Stimulated activated CD4-positive, alpha-beta T cell treated with anti-CD3 and anti-CD28 coated beads, Interleukin-4, amount 100 ng/mL, for 24 hours (primary cell): ENCODE results near the gene FOXN4.

Experiments
- DNase-seq: peaks from one replicate; pipeline ENCODE4 v3.0.0-alpha.2; 2020

Gene FOXN4

GRCh38 chr12:109304485-109304884 lies 4.6 kb downstream of the FOXN4 start:
- DNase-seq, result no peak

DNA sequence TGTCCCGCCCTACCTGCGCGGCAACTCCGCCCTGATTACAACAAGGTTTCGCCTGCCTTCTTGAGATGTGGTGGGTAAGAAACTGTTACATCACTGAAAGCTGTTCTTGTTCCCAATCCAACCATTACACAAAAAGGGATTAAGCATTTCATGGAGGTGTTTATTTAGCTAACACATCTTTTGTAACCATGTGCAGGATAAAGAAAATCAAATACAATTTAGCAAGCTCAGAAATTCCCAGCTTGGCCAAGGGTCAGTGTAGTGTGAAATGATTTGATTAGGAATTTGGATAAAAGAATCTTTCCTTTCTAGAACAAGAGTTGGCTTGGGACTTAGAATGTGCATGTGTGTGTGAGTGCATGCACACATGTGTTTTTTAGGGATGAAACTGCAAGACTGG lies 6.3 kb downstream of the FOXN4 start:
- no peak for DNase-seq

- no peak for DNase-seq
Observed at GRCh38 chr12:109302358-109302757, 6.7 kb downstream of the FOXN4 start.

DNA sequence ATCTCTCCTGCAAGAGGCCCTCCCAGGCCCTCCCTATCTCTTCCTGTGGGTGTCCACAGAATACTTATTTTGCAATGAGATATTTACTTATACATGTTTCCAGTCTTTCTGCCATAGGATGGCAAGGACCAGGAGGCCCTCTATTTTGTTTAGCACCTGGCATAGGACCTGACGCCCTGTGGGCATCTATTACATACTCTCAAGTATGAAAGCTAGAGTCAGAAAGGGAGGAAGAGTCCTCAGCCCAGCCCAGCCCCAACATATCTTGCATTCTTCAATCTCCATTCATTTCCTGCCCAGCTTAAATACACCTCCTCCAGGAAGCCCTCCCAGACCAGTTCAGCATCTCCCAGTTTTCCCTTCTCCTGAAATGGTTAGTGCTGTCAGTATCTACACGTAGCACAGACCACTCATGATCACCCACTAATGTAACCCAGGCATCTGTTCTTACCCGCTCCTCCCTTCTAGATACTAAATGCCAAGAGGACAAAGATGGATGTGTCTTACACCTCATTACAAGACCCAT lies 7.4 kb downstream of the FOXN4 start:
- DNase-seq, result no peak

DNA sequence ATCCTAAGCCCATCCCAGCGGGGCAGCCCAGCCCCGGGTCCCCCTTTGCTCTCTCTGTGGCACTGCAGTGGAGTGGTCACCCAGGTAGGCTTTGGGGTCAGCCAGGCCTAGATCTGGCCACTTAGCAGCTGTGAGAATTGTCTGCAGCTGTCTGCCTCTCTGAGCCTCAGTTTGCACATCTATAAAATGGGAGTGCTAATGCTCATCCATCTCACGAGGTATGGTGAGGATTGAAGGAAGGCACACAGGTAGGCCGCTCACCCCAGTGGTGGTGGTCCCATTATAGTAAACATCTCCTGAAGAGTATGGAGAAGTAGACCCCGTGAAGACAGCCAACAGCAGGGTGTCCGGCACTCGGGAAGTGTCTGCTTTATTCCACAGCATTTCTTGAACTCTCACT lies 9.2 kb downstream of the FOXN4 start:
- DNase-seq, result no peak

- DNase-seq, result no peak
Observed at GRCh38 chr12:109296431-109296830, 12.7 kb downstream of the FOXN4 start.

GRCh38 chr12:109295764-109296425 lies 13.2 kb downstream of the FOXN4 start:
- no peak for DNase-seq

DNA sequence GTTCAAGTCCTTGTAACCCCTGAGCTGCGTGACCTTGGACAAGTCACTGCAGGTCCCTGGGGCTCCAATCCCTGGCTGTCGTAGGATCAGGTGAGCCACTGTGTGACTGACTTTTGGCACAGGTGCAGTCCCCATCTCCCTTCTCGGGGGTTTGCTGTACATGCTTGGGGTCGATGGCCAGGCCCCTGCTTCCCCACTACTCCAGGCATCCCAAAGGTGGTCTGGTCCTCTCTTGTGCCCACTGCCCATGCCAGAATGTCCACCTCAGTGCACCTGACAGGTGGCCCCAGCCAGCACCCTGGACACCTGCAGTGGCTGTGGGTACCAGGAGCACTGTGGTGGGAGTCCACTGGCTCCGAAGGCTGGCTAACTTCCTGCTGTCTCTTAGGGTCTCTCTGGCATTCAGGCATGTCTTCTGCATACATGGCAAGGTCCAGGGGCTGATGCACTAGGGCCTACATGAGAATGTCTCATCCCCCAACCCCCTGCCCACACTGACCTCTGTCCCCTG lies 14.7 kb downstream of the FOXN4 start:
- DNase-seq, result no peak

DNA sequence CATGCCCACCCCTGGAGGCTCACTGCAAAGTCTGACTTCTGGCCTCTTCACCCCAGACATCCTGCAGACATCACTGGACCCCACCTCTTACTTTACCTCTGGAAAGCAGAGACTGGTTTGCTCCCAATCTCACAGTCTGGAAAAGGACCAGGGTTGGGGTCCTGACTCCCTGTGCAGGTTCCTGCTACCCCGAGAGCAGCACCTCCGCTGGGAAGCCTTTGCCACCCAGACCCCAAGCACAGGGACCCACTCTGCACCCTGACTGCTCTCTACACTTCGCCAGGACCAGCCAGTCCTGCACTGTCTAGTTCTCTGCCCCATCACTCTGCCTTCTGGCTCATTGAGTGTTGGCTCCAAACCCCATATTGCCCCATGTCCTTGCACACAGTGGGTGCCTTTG lies 16.0 kb downstream of the FOXN4 start:
- DNase-seq, result no peak

- no peak for DNase-seq
Observed at GRCh38 chr12:109292342-109292711, 16.8 kb downstream of the FOXN4 start.

- DNase-seq, result no peak
Observed at GRCh38 chr12:109291521-109292341, 17.4 kb downstream of the FOXN4 start.

GRCh38 chr12:109291117-109291516 lies 18.0 kb downstream of the FOXN4 start:
- DNase-seq, result no peak

- no peak for DNase-seq
Observed at GRCh38 chr12:109290061-109290460, 19.0 kb downstream of the FOXN4 start.

GRCh38 chr12:109289551-109289950 lies 19.5 kb downstream of the FOXN4 start:
- no peak for DNase-seq

- no peak for DNase-seq
Observed at GRCh38 chr12:109289004-109289403, 20.1 kb downstream of the FOXN4 start.

GRCh38 chr12:109288571-109288970 lies 20.5 kb downstream of the FOXN4 start:
- DNase-seq, result no peak

GRCh38 chr12:109287811-109288469 lies 21.1 kb downstream of the FOXN4 start:
- no peak for DNase-seq

- DNase-seq, result no peak
Observed at GRCh38 chr12:109287181-109287580, 21.9 kb downstream of the FOXN4 start.

GRCh38 chr12:109286652-109287051 lies 22.4 kb downstream of the FOXN4 start:
- DNase-seq, result no peak

DNA sequence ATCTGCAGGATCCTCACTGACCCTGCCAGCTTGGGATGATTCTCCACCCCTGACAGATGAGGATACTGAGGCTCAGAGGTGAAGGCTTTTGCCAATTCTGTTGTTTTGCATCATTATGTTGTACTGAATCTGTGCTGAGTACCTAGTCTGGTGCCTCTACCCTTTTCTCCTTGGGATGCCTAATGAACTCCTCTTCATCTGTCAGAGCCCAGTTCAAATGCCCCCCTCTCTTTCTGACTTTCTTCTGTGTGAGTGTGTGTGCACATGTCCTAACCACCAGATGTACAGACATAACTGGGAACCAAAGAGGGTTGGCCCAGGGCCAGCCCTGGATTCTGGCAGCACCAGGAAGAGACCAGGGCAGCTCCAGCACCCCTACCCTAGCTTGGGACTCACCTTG lies 22.8 kb downstream of the FOXN4 start:
- no peak for DNase-seq

DNA sequence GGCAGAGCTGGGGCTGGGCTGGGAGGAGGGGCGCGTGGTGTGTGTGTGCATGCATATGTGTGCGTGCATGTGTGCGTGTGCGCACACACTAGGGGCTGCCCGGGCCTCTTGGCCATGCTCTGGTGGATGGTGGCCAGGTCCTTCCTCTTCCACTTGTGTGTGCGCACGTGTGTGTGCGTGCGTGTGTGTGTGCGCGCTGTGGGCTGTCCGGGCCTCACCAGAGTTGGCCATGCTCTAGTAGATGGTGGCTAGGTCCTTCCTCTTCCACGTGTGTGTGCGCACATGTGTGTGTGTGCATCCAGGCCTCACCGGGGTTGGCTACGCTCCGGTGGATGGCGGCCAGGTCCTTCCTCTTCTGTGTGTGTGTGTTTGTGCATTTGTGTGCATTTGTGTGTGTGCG lies 24.7 kb downstream of the FOXN4 start:
- DNase-seq, result no peak

DNA sequence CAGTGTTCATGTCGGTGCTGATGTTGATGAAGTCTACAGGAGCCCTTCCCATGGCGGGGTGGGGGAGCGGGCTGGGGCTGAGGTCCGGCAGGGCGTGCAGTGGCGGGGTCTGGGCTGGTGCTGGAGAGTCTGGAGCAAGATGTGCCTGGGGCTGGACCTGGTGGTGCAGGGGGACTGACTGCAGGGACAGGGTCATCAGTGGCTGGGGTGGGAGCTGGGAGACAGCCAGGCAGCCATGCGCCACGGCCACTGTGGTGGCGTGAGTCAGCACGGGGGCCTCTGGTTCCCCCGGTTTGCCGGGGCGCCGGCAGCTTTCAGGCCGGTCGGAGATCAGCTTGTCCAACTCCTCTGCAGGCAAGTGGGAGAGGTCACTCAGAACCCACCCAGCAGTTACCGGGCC lies 27.6 kb downstream of the FOXN4 start:
- DNase-seq, result no peak

DNA sequence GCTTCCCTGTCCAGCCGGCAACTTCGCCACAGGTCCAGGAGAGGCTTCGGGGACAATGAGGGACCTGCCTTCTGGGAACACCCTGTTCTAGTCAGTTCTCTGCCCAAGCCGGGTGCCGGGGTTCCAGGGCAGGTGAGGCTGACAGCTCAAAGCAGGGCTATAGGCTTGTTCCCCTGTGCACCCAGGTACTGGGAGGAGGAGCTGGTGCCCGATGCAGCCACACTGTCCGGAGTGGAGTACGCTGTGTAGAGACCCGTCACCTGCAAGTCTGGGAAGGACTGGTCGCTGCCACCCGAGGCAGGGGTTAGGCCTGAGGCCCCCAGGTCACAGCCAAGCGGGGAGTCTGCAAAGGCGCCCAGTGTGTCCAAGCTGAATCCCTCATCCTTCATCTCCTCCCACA lies 29.6 kb downstream of the FOXN4 start:
- DNase-seq, result no peak

GRCh38 chr12:109278912-109279311 lies 30.2 kb downstream of the FOXN4 start:
- no peak for DNase-seq
